Astrocyte of the cerebellum (primary cell): Measurements from ENCODE around the gene NFIA.

Experiments
- DNase-seq: peaks from one replicate; pipeline ENCODE4 v3.0.0-alpha.2; 2011; ENCODE audit warnings: low read depth
- H3K4me3 ChIP-seq: 2 replicates; pipeline ENCODE4 v1.5.1; 2011; ENCODE audit warnings: mild to moderate bottlenecking, low read depth, low read length, moderate library complexity
- CTCF ChIP-seq: IDR thresholded peaks from 2 replicates; pipeline ENCODE4 v1.5.1; 2012; ENCODE audit warnings: low read length, low read depth, moderate library complexity, mild to moderate bottlenecking; ENCODE audit errors: missing control alignments
- in situ Hi-C: cut with HindIII; loops from 2 replicates; pipeline ENCODE4 v1.10.0; 2017; ENCODE audit warnings: low sequenced_read_pairs

The NFIA gene

GRCh38 chr1:61293197-61293596, 210.8 kb downstream of the NFIA start:
- in situ Hi-C loops, result loop anchor here (5.0 kb wide), 1 partner anchor 39 kb away; no protein-coding TSS in a partner anchor
- DNase-seq, result no peak
- H3K4me3 ChIP-seq, result no peak overlapping the region
- TF ChIP-seq CTCF, result no peak

DNA sequence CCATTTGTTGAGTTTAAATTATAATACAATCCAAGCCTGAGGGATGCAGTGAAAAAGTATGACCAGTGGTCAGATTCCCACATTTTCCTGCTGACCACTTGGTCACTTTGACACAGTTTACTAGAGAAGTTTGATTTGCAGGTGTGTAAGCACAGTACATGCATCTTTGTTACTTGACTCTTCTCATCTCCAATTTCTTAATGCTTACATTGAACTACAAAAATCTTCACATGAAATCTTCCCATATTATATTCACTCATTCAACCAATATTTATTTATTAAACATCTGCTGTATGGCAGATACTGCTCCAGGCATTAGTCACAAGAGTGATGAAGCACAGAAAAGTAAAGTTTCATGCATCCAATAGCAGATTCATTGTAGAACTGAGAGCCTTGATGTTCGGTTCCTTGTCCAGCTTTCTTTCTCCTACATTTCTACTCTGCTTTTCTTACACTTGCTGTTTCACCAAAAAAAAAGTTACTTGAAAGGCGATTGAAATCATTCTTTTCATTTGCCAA, 211.7 kb downstream of the NFIA start:
- in situ Hi-C loops, result loop anchor here (5.0 kb wide), 1 partner anchor 38 kb away; no protein-coding TSS in a partner anchor
- TF ChIP-seq CTCF, result no peak
- DNase-seq, result no peak
- no peak overlapping the region for H3K4me3 ChIP-seq

DNA sequence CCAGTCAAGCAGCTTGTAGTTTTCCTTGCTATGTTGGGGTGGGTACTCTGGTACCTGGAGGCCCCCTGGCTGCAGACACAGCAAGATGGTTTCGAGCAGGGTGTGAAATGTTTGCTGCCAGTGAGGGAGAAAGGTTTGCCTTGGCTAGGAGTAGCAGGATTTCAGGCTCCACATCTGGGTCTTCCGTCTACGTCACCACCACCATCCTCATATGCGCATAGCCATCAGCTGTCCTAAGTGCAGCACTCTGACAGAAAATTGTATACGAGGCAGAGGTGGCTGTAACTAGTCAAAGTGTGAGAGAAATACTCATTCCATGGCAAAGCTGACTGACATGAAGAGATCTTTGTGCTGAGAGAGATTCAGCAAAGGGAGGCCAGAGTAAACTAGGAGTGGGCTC, 212.6 kb downstream of the NFIA start:
- DNase-seq, result no peak
- no peak for TF ChIP-seq CTCF
- in situ Hi-C loops, result loop anchor here (5.0 kb wide), 1 partner anchor 37 kb away; no protein-coding TSS in a partner anchor
- H3K4me3 ChIP-seq, result no peak overlapping the region

GRCh38 chr1:61295818-61296537, 213.6 kb downstream of the NFIA start:
- in situ Hi-C loops, result no loop called here
- no peak for DNase-seq
- no peak overlapping the region for H3K4me3 ChIP-seq
- TF ChIP-seq CTCF, result no peak

DNA sequence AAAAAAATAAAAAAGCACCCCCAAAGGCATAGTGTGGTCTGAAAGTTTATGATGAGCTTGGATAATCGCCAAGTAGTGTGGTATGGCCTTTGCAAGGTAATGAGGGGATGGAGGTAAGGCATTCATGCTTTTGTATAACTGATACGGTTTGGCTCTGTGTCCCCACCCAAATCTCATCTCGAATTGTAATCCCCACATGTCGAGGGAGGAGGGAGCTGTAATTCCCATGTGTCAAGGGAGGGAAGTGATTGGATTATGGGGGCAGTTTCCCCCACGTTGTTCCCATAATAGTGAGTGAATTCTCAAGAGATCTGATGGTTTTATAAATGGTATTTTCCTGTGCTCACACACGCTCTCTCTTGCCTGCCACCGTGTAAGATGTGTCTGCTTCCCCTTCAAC, 215.5 kb downstream of the NFIA start:
- no peak for TF ChIP-seq CTCF
- in situ Hi-C loops, result no loop called here
- DNase-seq, result no peak
- no peak overlapping the region for H3K4me3 ChIP-seq

GRCh38 chr1:61299463-61299862, 217.1 kb downstream of the NFIA start:
- TF ChIP-seq CTCF, result no peak
- in situ Hi-C loops, result no loop called here
- H3K4me3 ChIP-seq, result no peak overlapping the region
- DNase-seq, result no peak
